Stomach (tissue), 4 donors: Measurements from ENCODE around the gene CYYR1.
A peak's percentile ranks its signal among the peaks of the same experiment; 100 is the strongest.

Experiments
- EP300 ChIP-seq: sonication (generic); formaldehyde crosslinking; IDR thresholded peaks from one replicate; pipeline ENCODE4 v1.6.1; 2017; ENCODE audit warnings: antibody characterized with exemption
- TF ChIP-seq, protein P1 (sequence below), 7 experiments: fragments of 450-650 bp in 4 of 7; fragments of 200-600 bp in 3 of 7; sonication (generic) in 3 of 7; IDR thresholded peaks; one replicate each; pipeline ENCODE4 v1.5.1; 2016 to 2019; ENCODE audit warnings: antibody characterized with exemption in 7 of 7, control low read depth in 2 of 7, mild to moderate bottlenecking in 1 of 7

DNA sequence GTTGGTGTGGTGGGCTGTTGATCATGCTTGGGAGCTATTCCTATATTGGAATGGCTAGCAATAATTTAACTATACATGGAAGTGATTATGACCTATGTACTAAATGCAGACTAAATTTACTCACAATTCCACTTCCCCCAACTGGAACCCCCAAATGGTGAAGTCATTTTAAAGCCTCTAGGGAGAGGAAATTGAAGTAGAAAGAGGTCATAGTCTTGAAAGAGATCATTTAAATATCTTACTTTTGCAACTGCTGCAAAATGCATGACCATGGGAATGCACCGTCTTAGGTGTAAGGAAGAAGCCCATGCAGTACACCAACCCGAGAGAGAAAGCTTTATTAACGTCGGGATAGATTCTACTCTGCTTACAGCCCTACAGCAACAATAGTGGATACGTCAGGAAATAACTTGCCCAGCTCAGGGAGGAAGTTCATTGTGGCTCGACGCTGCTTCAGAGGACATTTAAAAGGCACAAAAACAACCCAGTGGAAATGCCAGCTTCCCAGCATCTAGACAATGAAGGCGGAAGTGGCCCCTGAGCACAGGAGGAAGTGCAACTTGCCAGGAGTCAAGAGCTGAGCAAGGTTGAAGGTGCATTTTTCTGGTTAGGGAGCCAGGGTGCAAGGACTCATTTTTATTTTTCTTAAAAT lies 26.5 kb downstream of the CYYR1 start:
- TF ChIP-seq, protein P1, sequence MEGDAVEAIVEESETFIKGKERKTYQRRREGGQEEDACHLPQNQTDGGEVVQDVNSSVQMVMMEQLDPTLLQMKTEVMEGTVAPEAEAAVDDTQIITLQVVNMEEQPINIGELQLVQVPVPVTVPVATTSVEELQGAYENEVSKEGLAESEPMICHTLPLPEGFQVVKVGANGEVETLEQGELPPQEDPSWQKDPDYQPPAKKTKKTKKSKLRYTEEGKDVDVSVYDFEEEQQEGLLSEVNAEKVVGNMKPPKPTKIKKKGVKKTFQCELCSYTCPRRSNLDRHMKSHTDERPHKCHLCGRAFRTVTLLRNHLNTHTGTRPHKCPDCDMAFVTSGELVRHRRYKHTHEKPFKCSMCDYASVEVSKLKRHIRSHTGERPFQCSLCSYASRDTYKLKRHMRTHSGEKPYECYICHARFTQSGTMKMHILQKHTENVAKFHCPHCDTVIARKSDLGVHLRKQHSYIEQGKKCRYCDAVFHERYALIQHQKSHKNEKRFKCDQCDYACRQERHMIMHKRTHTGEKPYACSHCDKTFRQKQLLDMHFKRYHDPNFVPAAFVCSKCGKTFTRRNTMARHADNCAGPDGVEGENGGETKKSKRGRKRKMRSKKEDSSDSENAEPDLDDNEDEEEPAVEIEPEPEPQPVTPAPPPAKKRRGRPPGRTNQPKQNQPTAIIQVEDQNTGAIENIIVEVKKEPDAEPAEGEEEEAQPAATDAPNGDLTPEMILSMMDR (IDR thresholded peaks at IDR 0.05): no peak
- peak; percentile 21 for TF ChIP-seq EP300
